GM20000 (cell line): ENCODE data around the gene CAMSAP1.
A peak's percentile ranks its signal among the peaks of the same experiment; 100 is the strongest.

Source experiments
- DNase-seq: peaks from one replicate; pipeline ENCODE4 v3.0.0; 2012; ENCODE audit warnings: low spot score
- CTCF ChIP-seq: IDR thresholded peaks from 2 replicates; pipeline ENCODE4 v1.5.1; 2012; ENCODE audit warnings: mild to moderate bottlenecking, control low read depth; ENCODE audit errors: extremely low read depth, missing control alignments

CAMSAP1 gene

GRCh38 chr9:135926402-135927194 lies 19.3 kb upstream of the CAMSAP1 start:
- no peak for TF ChIP-seq CTCF
- no peak for DNase-seq

GRCh38 chr9:135925496-135926133 lies 18.3 kb upstream of the CAMSAP1 start:
- no peak for TF ChIP-seq CTCF
- DNase-seq, result peak; percentile 67

- DNase-seq, result no peak
- TF ChIP-seq CTCF, result no peak
These were observed 17.4 kb upstream of the CAMSAP1 start for GRCh38 chr9:135924628-135925338.

GRCh38 chr9:135923508-135923907 lies 16.2 kb upstream of the CAMSAP1 start:
- DNase-seq, result no peak
- no peak for TF ChIP-seq CTCF

- DNase-seq, result no peak
- TF ChIP-seq CTCF, result no peak
These were observed 14.5 kb upstream of the CAMSAP1 start for GRCh38 chr9:135921749-135922310.

- no peak for DNase-seq
- no peak for TF ChIP-seq CTCF
These were observed 13.7 kb upstream of the CAMSAP1 start for GRCh38 chr9:135920973-135921585.
